MM.1S (cell line): ENCODE measurements around the gene CHTF18.

Source experiments
- DNase-seq: peaks from one replicate; pipeline ENCODE4 v3.0.0-alpha.2; 2015
- H2AFZ ChIP-seq: fragments of 300-600 bp; sonication (generic); 2 replicates; pipeline ENCODE4 v1.6.0; 2016; ENCODE audit warnings: antibody characterized with exemption, low read length
- H3F3A ChIP-seq: fragments of 300-600 bp; sonication (generic); 2 replicates; pipeline ENCODE4 v1.6.1; 2016; ENCODE audit warnings: mild to moderate bottlenecking, antibody characterized with exemption, low read length, moderate library complexity, mixed read lengths; ENCODE audit not compliant: insufficient read depth
- H3K27ac ChIP-seq: fragments of 300-600 bp; sonication (generic); 2 replicates; pipeline ENCODE4 v1.5.1; 2016; ENCODE audit warnings: mild to moderate bottlenecking, low read length
- H3K27me3 ChIP-seq: fragments of 300-600 bp; sonication (generic); replicated peaks from 2 replicates; pipeline ENCODE4 v1.6.0; 2016; ENCODE audit warnings: low read length; ENCODE audit not compliant: insufficient read depth
- H3K36me3 ChIP-seq: fragments of 300-600 bp; sonication (generic); replicated peaks from 2 replicates; pipeline ENCODE4 v1.6.1; 2016; ENCODE audit warnings: mild to moderate bottlenecking, low read length, mixed read lengths; ENCODE audit not compliant: insufficient read depth
- H3K4me1 ChIP-seq: fragments of 300-600 bp; sonication (generic); 2 replicates; pipeline ENCODE4 v1.6.1; 2016; ENCODE audit warnings: low read length, mixed read lengths
- H3K4me2 ChIP-seq: fragments of 300-600 bp; sonication (generic); 2 replicates; pipeline ENCODE4 v1.6.0; 2016; ENCODE audit warnings: low read depth, low read length
- H3K4me3 ChIP-seq: fragments of 300-600 bp; sonication (generic); 2 replicates; pipeline ENCODE4 v1.5.1; 2016; ENCODE audit warnings: low read length, mixed read lengths
- H3K79me2 ChIP-seq: fragments of 300-600 bp; sonication (generic); 2 replicates; pipeline ENCODE4 v1.6.1; 2016; ENCODE audit warnings: mixed run types, low read length, mixed read lengths
- H3K9ac ChIP-seq: fragments of 300-600 bp; sonication (generic); 2 replicates; pipeline ENCODE4 v1.6.1; 2016; ENCODE audit warnings: low read length, mixed read lengths
- H3K9me2 ChIP-seq: fragments of 300-600 bp; sonication (generic); replicated peaks from 2 replicates; pipeline ENCODE4 v1.6.1; 2016; ENCODE audit warnings: mild to moderate bottlenecking, low read length, mixed read lengths; ENCODE audit not compliant: insufficient read depth
- H3K9me3 ChIP-seq: fragments of 300-600 bp; sonication (generic); replicated peaks from 2 replicates; pipeline ENCODE4 v1.6.1; 2016; ENCODE audit warnings: mild to moderate bottlenecking, low read length, mixed read lengths; ENCODE audit not compliant: insufficient read depth
- H4K20me1 ChIP-seq: fragments of 300-600 bp; sonication (generic); 2 replicates; pipeline ENCODE4 v1.6.1; 2016; ENCODE audit warnings: mild to moderate bottlenecking, low read length, moderate library complexity, mixed read lengths; ENCODE audit not compliant: insufficient read depth
- EZH2 ChIP-seq: fragments of 300-600 bp; sonication (generic); optimal IDR thresholded peaks from 2 replicates; pipeline ENCODE3; 2017; ENCODE audit warnings: low read depth, mild to moderate bottlenecking, antibody characterized with exemption, low read length, mixed read lengths
- EZH2phosphoT487 ChIP-seq: fragments of 300-600 bp; sonication (generic); IDR thresholded peaks from 2 replicates; pipeline ENCODE4 v1.6.1; 2018; ENCODE audit warnings: antibody characterized with exemption, low read length
- TF ChIP-seq, protein P1 (sequence below): fragments of 300-600 bp; sonication (generic); IDR thresholded peaks from 2 replicates; pipeline ENCODE4 v1.5.1; 2016; ENCODE audit warnings: antibody characterized with exemption, low read length, mixed read lengths

Gene CHTF18

DNA sequence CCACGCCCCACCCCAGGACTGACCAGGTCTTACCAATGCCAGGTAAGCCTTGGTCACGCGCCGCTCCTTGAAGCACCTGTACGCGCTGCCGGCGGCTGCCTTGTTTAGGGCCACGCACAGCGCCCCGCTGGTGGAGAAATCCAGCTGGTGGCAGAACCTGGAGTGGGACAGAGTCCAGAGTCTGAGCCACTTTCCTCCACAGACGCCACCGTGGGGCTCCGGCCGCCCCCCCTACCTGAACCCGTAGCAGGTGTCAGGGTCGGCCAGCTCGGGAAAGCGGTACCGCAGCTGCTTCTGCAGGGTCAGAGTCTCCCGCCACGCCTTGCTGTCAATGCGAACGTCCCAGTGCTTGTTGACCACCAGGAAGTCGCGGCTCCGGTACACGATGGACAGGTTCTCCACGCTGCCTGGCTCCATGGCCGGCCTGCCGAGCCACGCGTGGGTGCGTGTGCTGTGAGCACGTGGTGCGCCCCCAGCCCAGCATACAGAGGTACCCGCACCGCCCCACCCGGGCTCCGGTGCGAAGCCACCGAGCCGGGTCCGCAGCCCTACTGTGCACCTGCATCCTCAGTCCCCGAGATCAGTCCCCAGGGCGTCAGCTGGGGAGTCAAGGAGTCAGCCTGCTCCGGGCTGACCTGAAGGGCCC, 976 bp upstream of the CHTF18 start:
- Histone ChIP-seq H4K20me1 (no peaks in the 10 kb centered on the region; the same call in 1 of the 2 replicates), H3K4me1 (0 out of 2 replicates have a peak, but pooled peaks cover 9% of the 10 kb centered on the region), H2AFZ (no peak overlapping the region), H3K79me2 (peaks cover 33% of the 10 kb centered on the region), H3K4me2 (peak overlapping the region; percentile 84), H3K4me3 (peak overlapping the region; percentile 81), H3K36me3 (no peaks in the 10 kb centered on the region; the same call in 1 of the 2 replicates), H3K27ac (no peak overlapping the region), H3K9ac (peak overlapping the region; percentile 70), H3K9me2 (no peaks in the 10 kb centered on the region), H3F3A (no peaks in the 10 kb centered on the region), H3K27me3 (peaks cover 10% of the 10 kb centered on the region), H3K9me3 (no peaks in the 10 kb centered on the region)
- DNase-seq, result no peak
- no peak for TF ChIP-seq EZH2phosphoT487
- no peak for TF ChIP-seq EZH2
- TF ChIP-seq, protein P1, sequence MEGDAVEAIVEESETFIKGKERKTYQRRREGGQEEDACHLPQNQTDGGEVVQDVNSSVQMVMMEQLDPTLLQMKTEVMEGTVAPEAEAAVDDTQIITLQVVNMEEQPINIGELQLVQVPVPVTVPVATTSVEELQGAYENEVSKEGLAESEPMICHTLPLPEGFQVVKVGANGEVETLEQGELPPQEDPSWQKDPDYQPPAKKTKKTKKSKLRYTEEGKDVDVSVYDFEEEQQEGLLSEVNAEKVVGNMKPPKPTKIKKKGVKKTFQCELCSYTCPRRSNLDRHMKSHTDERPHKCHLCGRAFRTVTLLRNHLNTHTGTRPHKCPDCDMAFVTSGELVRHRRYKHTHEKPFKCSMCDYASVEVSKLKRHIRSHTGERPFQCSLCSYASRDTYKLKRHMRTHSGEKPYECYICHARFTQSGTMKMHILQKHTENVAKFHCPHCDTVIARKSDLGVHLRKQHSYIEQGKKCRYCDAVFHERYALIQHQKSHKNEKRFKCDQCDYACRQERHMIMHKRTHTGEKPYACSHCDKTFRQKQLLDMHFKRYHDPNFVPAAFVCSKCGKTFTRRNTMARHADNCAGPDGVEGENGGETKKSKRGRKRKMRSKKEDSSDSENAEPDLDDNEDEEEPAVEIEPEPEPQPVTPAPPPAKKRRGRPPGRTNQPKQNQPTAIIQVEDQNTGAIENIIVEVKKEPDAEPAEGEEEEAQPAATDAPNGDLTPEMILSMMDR, result no peak

DNA sequence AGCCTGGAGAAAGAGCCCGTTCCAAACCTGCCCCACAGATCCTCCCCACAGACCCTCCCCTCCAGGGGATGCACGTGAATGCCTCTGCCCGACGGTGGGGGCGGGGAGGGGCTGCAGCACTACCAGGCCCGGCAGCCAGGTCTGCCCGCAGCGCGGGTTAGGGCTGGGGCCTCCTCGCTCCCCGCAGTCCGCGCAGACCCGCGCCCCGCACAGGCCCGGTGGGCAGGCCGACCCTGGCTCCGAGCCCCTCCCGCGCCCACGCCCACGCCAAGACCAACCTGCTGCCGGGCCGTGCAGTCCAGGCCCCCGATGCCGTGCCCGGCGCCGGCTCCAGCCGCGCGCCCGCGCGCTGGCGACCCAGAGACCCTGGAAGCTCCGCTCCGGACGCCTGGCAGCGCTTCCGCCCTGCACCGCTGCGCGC, 432 bp upstream of the CHTF18 start, which contains the start of gene RPUSD1:
TSS of gene RPUSD1 (minus strand) at position 404 of the 421 bp plus-strand sequence. CDS start 644 bp downstream, outside the sequence.
- TF ChIP-seq EZH2, result no peak
- TF ChIP-seq EZH2phosphoT487, result no peak
- TF ChIP-seq, protein P1, result no peak

DNA sequence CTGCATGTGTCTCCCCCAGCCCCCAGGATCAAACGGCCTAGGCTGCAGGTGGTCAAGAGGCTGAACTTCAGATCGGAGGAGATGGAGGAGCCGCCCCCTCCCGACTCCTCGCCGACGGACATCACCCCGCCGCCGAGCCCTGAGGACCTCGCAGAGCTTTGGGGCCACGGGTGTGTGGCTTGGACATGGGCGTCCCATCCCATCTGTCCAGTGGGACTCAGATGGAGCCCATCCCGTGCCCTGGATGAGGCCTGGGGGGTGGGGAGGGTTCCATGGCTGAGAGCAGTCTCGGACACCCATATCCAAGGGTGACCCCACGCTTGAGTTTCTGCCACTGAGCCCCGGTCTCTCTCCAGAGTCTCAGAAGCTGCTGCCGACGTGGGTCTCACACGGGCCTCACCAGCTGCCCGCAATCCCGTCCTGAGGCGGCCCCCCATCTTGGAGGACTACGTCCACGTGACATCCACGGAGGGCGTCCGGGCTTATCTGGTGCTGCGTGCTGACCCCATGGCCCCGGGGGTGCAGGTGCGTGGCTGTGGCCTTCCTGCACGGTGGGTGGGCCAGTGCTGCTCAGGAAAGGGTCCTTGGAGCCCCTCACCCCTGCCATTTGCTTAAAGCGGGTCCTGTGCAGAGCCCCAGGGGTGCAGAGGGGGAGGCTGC, 901 bp downstream of the CHTF18 start:
- Histone ChIP-seq H3K4me2 (peak overlapping the region; percentile 94), H3K9me2 (no peaks in the 10 kb centered on the region), H3K27ac (no peak overlapping the region), H3K36me3 (no peaks in the 10 kb centered on the region; the same call in 1 of the 2 replicates), H4K20me1 (no peaks in the 10 kb centered on the region; the same call in 1 of the 2 replicates), H3K4me1 (0 out of 2 replicates have a peak, but pooled peaks cover 9% of the 10 kb centered on the region), H3K4me3 (peak overlapping the region; percentile 97), H3K79me2 (peaks cover 33% of the 10 kb centered on the region), H3K9ac (peak overlapping the region; percentile 80), H3F3A (no peaks in the 10 kb centered on the region), H2AFZ (no peak overlapping the region), H3K27me3 (no peaks in the 10 kb centered on the region), H3K9me3 (no peaks in the 10 kb centered on the region)
- TF ChIP-seq EZH2, result no peak
- DNase-seq, result no peak

More for the DNA sequence above, 432 bp upstream of the CHTF18 start, which contains the start of gene RPUSD1:
- Histone ChIP-seq H3K36me3 (no peaks in the 10 kb centered on the region; the same call in 1 of the 2 replicates), H3K9me3 (no peaks in the 10 kb centered on the region), H3K27ac (peak within 1 kb of the TSS; percentile 21; the same call in 1 of the 2 replicates), H3K4me2 (peak within 1 kb of the TSS; percentile 94), H3K4me3 (peak within 1 kb of the TSS; percentile 97), H3F3A (no peaks in the 10 kb centered on the region), H3K4me1 (0 out of 2 replicates have a peak, but pooled peaks cover 9% of the 10 kb centered on the region), H2AFZ (peak within 1 kb of the TSS; percentile 96), H3K27me3 (0 out of 2 replicates have a peak, but pooled peaks cover 5% of the 10 kb centered on the region), H3K9ac (peak within 1 kb of the TSS; percentile 80), H4K20me1 (no peaks in the 10 kb centered on the region; the same call in 1 of the 2 replicates), H3K9me2 (no peaks in the 10 kb centered on the region), H3K79me2 (peaks cover 33% of the 10 kb centered on the region)
- peak; percentile 15 for DNase-seq
